ENCODE data around the gene FHOD3.

The FHOD3 gene

DNA sequence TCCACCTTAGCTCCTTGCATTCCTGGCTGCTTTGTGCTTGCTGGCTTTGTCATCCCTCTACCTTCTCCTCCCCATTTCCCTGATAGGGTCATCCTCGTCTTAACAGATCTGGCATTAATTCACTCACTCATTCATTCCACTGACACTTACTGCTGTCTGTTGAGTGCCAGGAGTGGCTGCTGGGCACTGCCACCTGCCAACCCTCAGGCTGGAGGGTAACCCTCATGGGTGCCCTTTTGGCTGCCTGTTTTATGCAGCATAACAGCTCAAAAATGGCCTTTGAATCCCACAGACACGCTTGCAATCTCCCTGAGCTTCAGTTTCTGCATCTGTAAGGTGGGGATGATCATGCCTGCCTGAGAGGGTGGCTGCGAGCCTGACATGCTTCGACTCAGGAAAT is 25.2 kb downstream of the FHOD3 start:
- no peak for DNase-seq (ENCODE audit: low read depth in 2 of 2)

DNA sequence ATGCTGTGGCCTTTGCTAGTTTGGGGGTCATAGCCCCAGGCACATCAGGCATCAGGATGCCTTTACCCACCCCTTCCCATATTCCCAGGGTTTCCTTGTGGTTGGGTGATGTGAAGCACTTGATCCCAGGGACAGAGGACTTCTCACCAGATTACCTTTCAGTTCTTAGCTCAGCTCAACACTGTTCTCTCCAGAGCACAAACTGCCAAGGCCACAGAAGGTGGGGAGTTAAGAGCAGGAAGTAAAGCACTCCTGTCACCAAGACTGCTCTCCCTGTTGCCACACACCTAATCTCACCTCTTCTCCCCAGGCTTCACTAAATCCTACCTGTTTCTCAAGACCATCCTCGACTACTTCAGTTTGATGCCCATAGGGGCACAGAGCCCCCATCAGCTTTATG is 25.9 kb downstream of the FHOD3 start:
- DNase-seq (ENCODE audit: low read depth in 2 of 2) = no peak

DNA sequence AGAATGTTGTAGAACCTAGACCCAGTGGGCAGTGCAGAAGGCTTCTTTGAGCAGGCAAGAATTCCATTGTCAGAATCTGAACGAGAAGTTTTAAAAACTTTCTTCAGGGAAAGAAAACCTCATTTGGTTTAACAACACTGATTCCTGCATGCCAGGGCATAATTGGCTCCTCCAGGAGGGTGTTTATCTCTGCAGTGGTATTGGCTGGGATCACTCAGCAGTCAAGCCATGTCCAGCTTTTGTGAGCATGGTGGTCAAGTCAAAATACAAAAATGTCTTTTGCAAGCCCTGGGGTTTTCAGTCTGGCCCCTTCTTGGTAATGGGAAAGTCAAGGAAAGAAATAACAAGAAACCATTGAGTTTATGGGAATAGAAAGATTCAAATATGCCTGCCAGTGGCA is 28.3 kb downstream of the FHOD3 start:
- DNase-seq (ENCODE audit: low read depth in 2 of 2) = no peak

DNA sequence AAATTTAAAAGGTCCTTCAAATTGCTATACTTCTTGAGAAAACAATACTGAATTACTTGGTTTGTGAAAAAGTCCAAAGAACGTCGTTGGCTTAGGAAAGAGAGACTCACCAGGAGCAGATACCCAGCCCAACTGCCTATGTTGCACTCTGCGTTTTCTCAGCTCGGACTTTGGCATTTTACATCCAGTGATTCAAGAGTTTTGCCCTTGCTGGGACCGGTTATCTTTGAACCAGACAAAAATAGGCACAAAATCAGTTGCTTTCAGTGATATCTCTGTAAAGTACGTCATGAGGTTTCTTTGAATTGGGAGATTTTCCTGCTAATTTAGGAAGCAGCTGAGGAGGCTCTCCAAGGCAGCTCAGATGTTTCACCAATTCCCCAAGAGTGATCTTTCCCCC is 29.3 kb downstream of the FHOD3 start:
- DNase-seq (ENCODE audit: low read depth in 2 of 2) = no peak

DNA sequence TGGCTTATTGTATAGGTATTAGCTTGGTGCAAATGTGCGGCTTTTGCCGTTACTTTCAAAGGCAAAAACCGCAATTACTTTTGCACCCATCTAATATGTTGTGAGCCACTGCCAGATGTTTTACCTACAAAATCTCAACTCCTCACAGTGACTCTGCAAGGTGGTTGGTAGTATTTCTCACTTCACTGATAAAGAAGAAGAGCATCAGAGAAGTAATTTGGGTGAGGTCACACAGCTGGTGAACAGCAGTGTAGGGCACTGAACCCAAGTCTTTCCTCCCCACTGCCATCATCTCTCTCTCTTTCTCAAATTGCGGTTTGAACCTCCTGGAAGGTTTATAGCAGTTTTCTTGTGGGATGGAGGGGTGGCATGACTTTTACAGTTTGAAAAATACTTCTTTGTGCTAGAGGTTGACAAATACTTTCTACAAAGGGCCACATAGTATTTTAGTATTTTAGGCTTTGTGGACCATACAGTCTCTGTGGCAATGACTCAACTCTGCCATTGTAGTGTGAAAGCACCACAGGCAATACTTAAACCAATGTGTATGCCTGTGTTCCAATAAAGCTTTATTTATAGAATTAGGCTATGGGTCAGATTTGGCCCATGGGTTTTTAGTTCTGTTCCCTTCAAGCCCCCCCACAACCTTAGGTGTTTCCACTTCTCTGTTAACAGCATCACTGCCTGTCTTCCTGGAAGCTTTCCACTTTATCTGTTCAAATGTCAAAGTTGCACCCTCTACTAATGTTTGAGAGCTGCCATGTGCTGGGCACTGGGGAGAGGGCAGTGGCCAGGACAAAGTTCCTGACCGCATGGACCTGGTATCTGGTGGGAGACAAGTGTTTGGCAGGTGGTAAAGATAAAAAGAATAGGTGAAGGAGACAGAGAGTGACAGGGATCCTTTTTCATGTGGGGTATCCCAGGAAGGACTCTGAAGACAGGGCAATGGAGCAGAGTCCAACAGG is 30.1 kb downstream of the FHOD3 start:
- DNase-seq (ENCODE audit: low read depth in 2 of 2) = no peak

DNA sequence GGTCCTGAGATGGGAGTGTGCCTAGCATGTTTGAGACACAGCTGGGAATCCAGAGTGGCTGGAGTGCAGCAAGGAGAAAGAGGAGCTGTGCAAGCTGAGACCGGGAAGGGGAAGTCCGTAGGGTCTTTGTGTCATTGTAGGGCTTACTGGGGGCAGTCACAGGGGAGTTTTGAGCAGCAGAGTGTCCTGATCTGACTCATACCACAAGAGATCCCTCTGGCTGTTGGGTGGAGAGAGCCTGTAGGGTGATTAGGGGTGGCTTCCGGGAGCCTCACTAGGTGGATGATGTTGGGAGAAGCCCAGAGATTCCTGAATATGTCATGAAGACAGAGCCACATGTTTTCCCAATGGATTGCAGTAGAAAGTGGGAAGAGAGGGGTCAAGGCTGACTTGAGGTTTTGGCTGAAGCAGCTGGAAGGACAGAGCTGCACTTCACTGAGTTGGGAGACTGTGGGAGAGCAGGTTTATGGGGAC is 30.9 kb downstream of the FHOD3 start:
- no peak for DNase-seq (ENCODE audit: low read depth in 2 of 2)

DNA sequence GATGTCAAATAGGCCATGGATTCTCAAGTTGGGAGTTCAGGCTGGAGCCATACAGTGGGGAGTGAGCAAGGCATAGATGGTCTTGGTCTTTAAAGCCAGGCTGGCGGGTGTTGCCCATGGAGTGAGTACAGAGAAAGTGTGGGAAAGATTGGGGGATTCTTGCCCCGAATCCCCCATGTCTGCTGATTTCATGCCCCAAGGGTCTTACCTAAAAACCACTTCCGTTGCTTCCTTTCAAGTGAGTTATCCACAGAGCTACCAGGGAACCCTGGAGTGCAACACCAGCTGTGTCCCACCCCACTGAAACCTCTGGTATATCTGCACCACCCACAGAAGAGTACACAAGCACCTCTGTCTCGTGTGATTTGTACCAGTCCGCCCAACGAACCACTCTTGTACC is 31.4 kb downstream of the FHOD3 start:
- DNase-seq (ENCODE audit: low read depth in 2 of 2) = no peak

DNA sequence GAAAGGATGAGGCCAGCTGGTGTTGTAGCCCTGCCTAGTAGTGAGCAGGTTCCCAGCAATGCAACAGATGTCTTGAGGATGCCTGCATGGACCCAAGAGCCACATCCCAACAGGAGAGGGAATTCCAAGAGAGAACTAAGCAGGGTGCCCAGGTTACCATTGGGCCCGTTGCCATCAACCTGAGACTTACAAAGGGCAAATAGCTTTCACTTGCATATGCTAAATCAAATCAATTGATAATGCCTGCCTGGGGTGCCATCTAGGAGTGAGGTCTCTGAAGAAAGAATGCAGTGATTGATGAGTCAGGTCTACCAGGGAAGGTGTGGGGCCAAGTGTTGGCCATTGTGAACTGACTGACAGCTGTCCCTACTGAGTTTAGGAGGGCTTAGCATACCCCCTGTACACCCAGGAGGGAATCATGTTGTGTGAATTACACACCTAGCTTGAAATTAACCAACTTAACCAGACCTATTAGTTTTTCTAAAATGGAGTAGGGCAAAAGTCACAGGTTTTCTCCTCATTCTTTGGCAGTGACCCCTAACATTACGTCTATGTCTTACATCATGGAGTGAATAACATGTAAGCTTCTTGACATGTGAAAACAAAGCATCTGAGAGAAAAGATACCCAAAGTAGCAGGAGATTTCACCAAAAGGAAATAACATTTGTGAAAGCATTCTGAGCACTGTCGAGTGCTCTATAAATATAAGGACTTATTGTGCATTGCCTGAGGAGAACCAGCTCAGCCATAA is 32.3 kb downstream of the FHOD3 start:
- no peak for DNase-seq (ENCODE audit: low read depth in 2 of 2)

DNA sequence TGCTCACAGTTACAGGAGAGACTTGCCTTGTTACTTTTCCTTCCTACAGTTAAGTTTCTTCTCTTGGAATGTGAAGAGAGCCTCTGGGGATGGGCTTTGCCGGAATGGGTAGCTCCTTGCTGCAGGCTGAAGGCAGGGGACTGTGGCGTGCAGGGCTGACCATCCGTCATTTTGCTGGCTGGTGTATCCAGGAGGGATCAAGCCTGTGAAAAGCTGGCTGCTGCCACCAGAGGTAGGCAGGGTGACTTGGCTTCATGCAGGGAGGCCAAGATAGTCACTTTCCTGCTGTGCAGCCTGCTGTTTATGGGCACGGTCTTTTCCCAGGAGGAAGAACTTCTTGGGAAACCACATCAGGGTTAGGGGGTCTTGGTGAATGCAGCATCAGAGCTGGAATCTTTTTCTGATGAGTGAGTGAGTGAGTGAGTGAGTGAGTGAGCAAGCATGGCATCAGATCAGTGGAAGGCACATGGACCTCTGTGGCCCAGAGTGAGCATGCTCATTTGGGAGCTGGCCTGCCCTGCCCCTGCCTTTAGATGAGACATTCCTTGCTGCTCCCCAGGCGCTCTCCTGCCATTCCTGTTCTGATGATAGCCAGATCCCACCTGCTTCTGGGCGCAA is 33.0 kb downstream of the FHOD3 start:
- no peak for DNase-seq (ENCODE audit: low read depth in 2 of 2)

DNA sequence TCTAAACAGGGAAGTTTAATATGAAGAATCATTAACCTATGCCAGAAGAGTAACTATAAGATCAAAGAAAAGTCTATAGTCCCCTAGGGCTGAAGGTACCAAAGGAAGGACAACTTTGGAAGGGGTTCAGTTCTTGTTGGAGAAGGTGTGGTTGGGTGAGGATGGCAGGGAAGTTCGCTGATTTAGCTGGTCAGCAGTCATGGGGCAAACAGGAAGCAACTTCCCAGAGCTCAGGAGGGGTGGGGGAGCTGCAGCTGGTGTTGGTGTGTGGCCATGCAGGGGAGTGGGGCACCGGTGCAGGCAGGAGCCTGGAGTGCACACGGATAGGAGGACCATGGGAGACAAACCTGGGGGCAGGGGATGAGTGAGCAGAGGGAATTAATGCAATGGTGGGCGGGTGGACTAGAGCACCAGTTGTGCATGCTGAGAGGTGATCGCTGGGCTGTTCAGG is 34.0 kb downstream of the FHOD3 start:
- no peak for DNase-seq (ENCODE audit: low read depth in 2 of 2)

DNA sequence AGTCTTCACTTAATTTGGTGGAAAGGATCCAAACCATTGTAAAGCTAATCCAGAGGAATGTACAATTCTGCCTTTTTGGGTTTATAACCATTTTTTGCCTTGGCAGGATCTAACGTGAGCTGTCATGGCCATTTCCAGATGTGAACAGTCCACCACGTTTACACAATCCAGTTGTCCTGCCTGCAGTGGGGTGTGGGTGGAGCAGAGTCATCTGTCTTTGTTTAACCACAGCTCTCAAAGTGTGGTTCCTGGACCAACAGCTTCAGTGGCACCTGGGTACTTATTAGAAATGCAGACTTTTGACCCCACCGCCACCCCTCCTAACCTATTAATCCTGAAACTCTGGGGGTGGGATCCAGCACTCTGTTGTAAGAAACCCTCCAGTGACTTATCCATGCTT is 35.9 kb downstream of the FHOD3 start:
- no peak for DNase-seq (ENCODE audit: low read depth in 2 of 2)

DNA sequence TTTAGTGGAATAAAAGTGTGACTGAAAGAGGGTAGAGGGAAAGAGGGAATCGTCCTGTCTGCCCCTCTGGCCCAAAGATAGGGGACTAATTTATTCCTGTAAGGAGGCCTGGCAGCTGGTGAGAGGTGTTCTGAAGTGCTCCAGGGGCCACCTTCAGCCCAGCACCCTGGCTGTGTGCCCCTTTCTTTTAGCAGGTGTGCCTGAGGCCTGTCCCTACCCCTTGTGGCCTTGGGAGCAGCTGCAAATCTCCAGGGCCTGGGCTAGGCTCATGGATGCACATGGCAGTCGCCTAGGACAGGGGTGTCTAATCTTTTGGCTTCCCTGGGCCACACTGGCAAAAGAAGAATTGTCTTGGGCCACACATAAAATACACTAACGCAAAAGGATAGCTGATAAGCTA is 37.3 kb downstream of the FHOD3 start:
- no peak for DNase-seq (ENCODE audit: low read depth in 2 of 2)

DNA sequence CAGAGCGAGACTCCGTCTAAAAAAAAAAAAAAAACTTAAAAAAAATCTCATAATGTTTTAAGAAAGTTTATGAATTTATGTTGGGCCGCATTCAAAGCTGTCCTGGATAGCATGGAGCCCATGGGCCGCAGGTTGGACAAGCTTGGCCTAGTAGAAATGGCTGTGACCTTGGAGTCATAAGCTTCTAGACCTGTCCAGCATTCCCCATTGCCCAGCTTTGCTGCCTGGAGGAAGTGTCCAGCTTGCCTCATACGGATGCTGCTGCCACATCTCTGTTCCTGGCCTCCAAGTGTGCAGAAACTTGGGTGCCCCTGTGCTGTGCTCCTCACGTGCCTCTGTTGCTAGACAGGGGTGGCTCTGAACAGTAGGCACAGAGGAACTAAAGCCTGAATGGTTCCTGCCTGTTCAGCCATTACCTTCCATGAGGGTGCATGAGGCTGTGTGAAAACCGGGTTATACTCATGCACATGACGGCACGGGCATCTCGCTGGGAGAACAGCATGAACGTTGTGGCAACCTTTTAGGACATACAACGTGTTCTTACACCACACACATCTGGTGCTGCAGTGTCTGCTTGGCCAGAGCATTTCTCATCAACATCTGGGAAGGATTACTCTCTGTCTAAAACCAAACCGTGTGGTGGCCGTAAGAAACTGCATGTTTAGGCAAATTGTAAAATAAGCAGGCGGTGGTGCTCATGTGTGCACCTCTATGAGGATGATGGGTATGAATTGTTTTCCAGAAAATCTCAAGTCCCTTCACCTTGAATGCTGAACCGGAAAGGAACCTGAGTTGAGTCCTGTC is 38.2 kb downstream of the FHOD3 start:
- no peak for DNase-seq (ENCODE audit: low read depth in 2 of 2)

DNA sequence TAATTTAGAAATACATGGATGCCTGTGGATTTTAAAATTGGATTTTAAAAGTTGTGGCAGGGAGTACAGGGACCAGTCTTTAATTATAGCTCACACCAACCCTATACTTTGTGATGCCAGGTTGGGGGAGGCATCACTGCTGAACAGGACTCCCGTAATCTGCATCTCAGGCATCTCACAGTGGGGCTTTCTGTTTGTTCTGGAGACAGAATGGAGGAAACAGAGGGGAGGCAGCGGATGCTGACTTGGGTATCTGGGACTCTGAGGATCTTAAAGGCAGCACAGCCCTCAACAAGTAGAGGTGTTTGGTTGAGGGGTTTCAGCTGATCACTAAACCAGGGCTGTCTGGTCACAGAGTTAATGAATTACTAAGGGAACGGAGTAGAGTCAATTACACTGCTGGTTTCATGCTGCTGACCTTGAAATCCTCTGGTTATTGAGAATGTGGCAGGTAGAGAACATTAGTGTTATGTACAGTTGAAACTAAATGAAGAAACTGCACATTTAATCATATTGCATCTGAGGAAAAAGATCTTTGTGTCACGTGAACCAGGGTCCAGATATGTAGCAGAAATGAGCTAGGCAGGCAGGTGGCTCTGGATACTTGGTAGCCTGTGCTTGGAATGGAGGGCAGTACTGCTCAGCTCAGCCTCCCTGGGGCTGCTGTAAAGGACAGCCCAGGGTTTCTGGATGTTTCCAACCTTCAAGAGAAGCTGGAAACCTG is 40.3 kb downstream of the FHOD3 start:
- DNase-seq (ENCODE audit: low read depth in 2 of 2) = no peak

DNA sequence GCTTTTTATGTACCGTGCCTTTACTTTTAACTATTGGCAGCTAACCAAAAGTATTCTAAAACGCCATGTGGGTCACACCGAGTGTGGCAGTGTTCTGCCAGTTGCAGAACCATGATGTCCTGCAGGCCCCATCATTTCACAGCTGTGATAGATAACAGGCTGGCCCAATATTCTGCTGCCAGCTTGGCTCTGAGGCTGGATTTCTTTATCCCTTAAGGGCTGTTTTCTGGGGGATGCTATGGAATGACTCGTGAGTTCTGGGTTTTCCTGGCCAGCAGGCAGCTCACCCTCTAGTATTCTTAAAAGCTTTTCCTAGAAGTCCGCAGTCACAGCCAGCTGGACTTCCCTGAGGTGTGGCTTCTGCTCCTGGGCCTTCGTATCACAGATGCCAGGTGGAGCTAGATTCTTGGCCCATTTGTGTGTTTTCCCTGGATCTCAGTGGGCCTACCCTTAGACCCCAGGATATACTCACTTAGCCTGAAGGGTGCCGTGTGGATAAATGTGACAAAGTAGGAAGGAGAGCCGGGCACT is 41.0 kb downstream of the FHOD3 start:
- DNase-seq (ENCODE audit: low read depth in 2 of 2) = no peak

DNA sequence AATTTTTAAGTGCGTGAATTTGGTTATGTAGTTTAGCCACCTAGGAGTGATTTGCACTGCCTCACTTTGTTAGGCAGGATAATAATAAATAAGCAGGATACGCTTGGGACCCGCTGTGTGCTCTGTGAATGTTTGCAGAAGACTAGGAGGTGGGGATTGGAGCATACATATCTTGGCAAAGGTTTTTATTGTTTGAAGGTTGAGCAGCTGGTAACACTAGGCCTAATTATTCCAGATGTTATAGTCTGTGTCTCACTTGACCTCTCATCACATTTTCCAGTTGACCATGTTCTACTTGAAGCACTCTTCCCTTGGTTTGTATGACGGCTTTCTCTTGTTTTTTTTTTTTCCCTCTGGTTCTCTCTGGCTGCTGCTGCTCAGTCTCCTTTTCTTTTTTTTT is 42.7 kb downstream of the FHOD3 start:
- DNase-seq (ENCODE audit: low read depth in 2 of 2) = no peak

DNA sequence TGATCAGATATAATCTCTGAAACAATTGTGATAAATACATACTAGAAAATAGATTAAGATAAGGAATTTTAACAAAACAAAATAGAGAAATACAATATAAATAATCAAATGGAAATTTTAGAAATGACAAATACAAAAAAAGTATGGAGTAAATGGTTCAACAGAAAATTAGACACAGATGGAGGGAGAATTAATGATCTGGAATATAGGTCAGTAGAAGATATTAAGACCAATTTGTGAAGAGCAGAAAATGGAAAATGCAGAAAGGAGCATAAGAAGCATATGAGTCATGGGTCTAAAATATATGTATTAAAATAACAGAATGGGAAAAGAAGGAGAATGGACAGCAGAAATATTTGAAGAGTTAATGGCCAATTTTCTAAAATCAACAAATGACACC is 44.4 kb downstream of the FHOD3 start:
- no peak for DNase-seq (ENCODE audit: low read depth in 2 of 2)

DNA sequence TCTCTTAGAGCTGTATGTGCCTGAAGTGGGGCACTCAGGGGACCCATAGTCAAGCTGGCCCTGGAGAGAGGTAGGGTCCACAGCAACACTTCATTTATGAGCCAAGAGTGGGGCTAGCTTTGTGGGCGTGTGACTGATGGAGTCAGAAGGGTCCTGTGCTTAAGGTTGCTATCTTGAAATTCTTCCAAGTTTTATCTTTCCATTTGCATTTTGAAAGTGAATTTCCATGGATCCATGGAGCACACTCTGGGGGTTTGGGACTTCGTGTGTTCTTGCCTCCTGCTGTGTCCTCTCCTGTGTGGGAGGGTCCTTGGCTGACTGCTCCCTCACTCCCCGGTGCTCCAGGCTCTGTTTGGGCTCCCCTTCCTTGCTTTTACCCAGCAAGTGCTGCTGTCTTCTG is 50.8 kb downstream of the FHOD3 start:
- DNase-seq (ENCODE audit: low read depth in 2 of 2) = no peak

DNA sequence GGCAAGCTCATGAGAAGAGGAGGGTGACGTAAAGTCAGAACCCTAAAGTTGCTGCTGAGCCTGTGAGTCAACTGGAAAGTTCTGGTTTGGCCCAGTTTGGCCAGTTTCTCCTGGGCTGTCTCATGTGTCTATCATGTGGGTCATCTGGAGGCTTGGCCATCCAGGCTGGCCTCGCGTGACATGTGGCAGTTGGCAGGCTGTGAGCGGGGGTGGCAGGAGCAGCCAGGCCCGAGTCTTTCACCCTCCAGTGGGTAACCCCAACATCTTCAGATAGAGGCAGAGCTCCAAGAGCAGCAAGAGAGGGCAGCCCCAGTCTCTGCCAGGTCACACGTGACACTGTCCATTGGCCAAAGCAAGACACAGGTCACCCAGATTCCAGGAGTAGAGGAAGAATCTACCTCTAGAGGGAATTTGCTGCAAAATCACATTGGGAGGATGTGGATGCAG is 51.5 kb downstream of the FHOD3 start:
- DNase-seq (ENCODE audit: low read depth in 2 of 2) = no peak

DNA sequence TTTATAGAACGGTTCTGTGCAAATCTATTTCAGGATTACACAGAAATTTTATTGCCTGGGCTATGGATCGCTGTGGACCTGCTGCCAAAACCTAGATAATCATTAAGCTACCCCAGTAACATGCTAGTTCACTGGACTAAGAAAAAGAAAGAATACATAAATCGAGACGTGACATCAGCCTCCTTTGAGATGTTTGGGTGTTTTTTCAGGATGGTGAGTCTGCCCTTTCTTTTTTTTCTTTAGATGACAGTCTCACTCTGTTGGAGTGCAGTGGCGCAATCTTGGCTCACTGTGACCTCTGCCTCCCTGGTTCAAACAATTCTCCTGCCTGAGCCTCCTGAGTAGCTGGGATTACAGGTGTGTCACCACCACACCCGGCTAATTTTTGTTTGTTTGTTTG is 52.0 kb downstream of the FHOD3 start:
- no peak for DNase-seq (ENCODE audit: low read depth in 2 of 2)

DNA sequence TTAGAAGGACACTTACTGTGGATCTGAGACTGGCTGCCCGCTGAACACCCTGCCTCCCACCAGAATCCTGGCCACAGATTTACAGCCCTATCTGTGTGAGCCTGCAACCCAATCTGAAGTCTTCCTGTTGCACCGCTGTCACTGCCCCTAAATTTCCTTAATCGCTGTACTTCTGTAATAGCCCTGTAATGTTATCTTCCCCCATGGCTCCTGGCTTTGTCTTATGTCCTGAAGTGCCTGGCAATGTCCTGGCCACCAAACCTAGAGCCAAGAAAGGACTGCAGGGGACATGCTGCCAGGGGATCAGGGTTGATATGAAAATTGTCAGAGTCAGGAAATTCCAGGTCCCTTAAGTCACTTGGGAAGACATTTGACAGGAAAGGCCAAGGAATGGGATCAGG is 52.7 kb downstream of the FHOD3 start:
- no peak for DNase-seq (ENCODE audit: low read depth in 2 of 2)

Data from stimulated activated CD4-positive, alpha-beta T cell treated with anti-CD3 and anti-CD28 coated beads, Interleukin-15, amount 100 ng/mL, for 48 hours (primary cell).